Prostate gland (tissue), 2 donors: ENCODE measurements around the gene B3GALT6. TPM values are rescaled to one million over a fixed set of nuclear protein-coding genes. Genes with fewer than 3 reads are reported as not detected.

ENCODE experiments used
- DNase-seq: peaks from one replicate; pipeline ENCODE4 v3.0.0-alpha.2; 2019; ENCODE audit warnings: low spot score
- H3K27ac ChIP-seq, 2 donors: fragments of 200-600 bp; sonication (generic); 2 replicates each; pipeline ENCODE4 v1.5.1; 2017 to 2019
- H3K27me3 ChIP-seq: fragments of 200-600 bp; sonication (generic); replicated peaks from 2 replicates; pipeline ENCODE4 v1.5.1; 2019; ENCODE audit not compliant: insufficient read depth
- H3K36me3 ChIP-seq, 2 donors: fragments of 200-600 bp; sonication (generic); 1 replicate in 1 of 2; 2 replicates in 1 of 2; pipeline versions ENCODE4 v1.5.1 to v1.8.1; 2017 to 2019
- H3K4me1 ChIP-seq: fragments of 200-600 bp; sonication (generic); replicated peaks from 2 replicates; pipeline ENCODE4 v1.5.1; 2019
- H3K4me3 ChIP-seq, 2 donors: fragments of 200-600 bp; sonication (generic); 2 replicates each; pipeline ENCODE4 v1.5.1; 2017 to 2019
- H3K9me3 ChIP-seq: fragments of 200-600 bp; sonication (generic); 2 replicates; pipeline ENCODE4 v1.5.1; 2017
- CTCF ChIP-seq, 4 experiments: fragments of 200-600 bp in 2 of 4; fragments of 450-650 bp in 2 of 4; sonication (generic) in 2 of 4; IDR thresholded peaks; 1 replicate in 3 of 4; 2 replicates in 1 of 4; pipeline ENCODE4 v1.5.1; 2016 to 2019; ENCODE audit warnings: antibody characterized with exemption in 4 of 4, mild to moderate bottlenecking in 2 of 4, moderate library complexity in 2 of 4
- POLR2A ChIP-seq: fragments of 450-650 bp; IDR thresholded peaks from one replicate; pipeline ENCODE4 v1.6.1; 2016; ENCODE audit warnings: antibody characterized with exemption, mild to moderate bottlenecking
- POLR2AphosphoS5 ChIP-seq: sonication (generic); formaldehyde crosslinking; IDR thresholded peaks from one replicate; pipeline ENCODE4 v1.6.1; 2017; ENCODE audit warnings: antibody characterized with exemption
- whole genome bisulfite sequencing: methylation state at CpG from one replicate; pipeline ENCODE4 v1.1.5; 2018; 5-methylcytosine and 5-hydroxymethylcytosine counted together
- intact Hi-C: fragments of 100-400 bp; cut with DNase I; formaldehyde crosslinking; loops from one replicate; pipeline ENCODE4 v1.14.2; 2022
- total RNA-seq, 2 donors: library from RNA; depleted of rRNA; stranded (reverse); fragments of >200 nt; gene quantifications; one replicate each; pipeline ENCODE4 v1.1.0, GENCODE V29; 2016

The B3GALT6 gene
- total RNA-seq, 2 donors from 2014 or later = 29.6 to 41.5 TPM

- no peak for TF ChIP-seq CTCF (IDR thresholded peaks at IDR 0.05)
- no peak for TF ChIP-seq POLR2A
- TF ChIP-seq POLR2AphosphoS5 = no peak
- WGBS = 91% methylated on average over 14 of the region's 15 CpGs
- peaks cover 22% of the 10 kb centered on the region for H3K4me1 ChIP-seq
- no peak overlapping the region for H3K4me3 ChIP-seq
- no peak overlapping the region for H3K27ac ChIP-seq
- H3K36me3 ChIP-seq = no peaks in the 10 kb centered on the region
- no peaks in the 10 kb centered on the region for H3K27me3 ChIP-seq
- no peaks in the 10 kb centered on the region for H3K9me3 ChIP-seq
- DNase-seq = no peak
- intact Hi-C loops = no loop called here
These were observed 42.9 kb downstream of the B3GALT6 start for GRCh38 chr1:1274931-1275431.

GRCh38 chr1:1275836-1276235 is 43.8 kb downstream of the B3GALT6 start:
- 84% methylated on average over 9 of the region's 9 CpGs for WGBS

GRCh38 chr1:1278620-1279019 is 46.6 kb downstream of the B3GALT6 start:
- H3K4me3 ChIP-seq = no peak overlapping the region
- H3K27me3 ChIP-seq = no peaks in the 10 kb centered on the region
- TF ChIP-seq POLR2AphosphoS5 = no peak
- no peak for TF ChIP-seq CTCF (IDR thresholded peaks at IDR 0.05)
- no peak for TF ChIP-seq POLR2A
- no peak for DNase-seq
- no peaks in the 10 kb centered on the region for H3K9me3 ChIP-seq
- 94% methylated on average over 13 of the region's 13 CpGs for WGBS
- no peak overlapping the region for H3K27ac ChIP-seq
- no peaks in the 10 kb centered on the region for H3K4me1 ChIP-seq
- no peaks in the 10 kb centered on the region for H3K36me3 ChIP-seq
- intact Hi-C loops = no loop called here

More at GRCh38 chr1:1275836-1276235, 43.8 kb downstream of the B3GALT6 start:
- Histone ChIP-seq H3K36me3 (no peaks in the 10 kb centered on the region), H3K27ac (no peak overlapping the region), H3K4me3 (no peak overlapping the region), H3K4me1 (peaks cover 16% of the 10 kb centered on the region), H3K27me3 (no peaks in the 10 kb centered on the region), H3K9me3 (no peaks in the 10 kb centered on the region)
- intact Hi-C loops = no loop called here
- no peak for DNase-seq
- TF ChIP-seq CTCF (IDR thresholded peaks at IDR 0.05) (no peak), POLR2A (no peak), POLR2AphosphoS5 (no peak)

- WGBS = 91% methylated on average over 17 of the region's 17 CpGs
- no peaks in the 10 kb centered on the region for H3K36me3 ChIP-seq
- H3K9me3 ChIP-seq = no peaks in the 10 kb centered on the region
- H3K4me1 ChIP-seq = no peaks in the 10 kb centered on the region
- no peaks in the 10 kb centered on the region for H3K27me3 ChIP-seq
- no peak overlapping the region for H3K4me3 ChIP-seq
- DNase-seq = no peak
- TF ChIP-seq POLR2AphosphoS5 (no peak), POLR2A (no peak), CTCF (IDR thresholded peaks at IDR 0.05) (no peak)
- H3K27ac ChIP-seq = no peak overlapping the region
- intact Hi-C loops = no loop called here
These were observed 47.0 kb downstream of the B3GALT6 start for GRCh38 chr1:1279028-1279427.

GRCh38 chr1:1280782-1281481 is 48.9 kb downstream of the B3GALT6 start:
- Histone ChIP-seq H3K9me3 (no peaks in the 10 kb centered on the region), H3K27ac (no peak overlapping the region), H3K27me3 (peaks cover 3% of the 10 kb centered on the region), H3K4me1 (no peaks in the 10 kb centered on the region), H3K36me3 (no peaks in the 10 kb centered on the region), H3K4me3 (no peak overlapping the region)
- intact Hi-C loops = no loop called here
- TF ChIP-seq POLR2AphosphoS5 (no peak), CTCF (IDR thresholded peaks at IDR 0.05) (no peak), POLR2A (no peak)
- no peak for DNase-seq
- 89% methylated on average over 21 of the region's 21 CpGs for WGBS
